HUDEP-2 (cell line): ENCODE measurements around the gene APPBP2.
"Not testable (repeated sequence)": the region's sequence is repeated elsewhere in the genome, so short reads cannot be mapped to it uniquely, and the experiment has no call there.

Experiments used
- DNase-seq, 76 experiments: peaks; one replicate each; lab custom pipeline; 2025; ENCODE audit not compliant: unreplicated experiment in 76 of 76; lab: John Stamatoyannopoulos, UW

Gene APPBP2

GRCh38 chr17:60439501-60439900 lies 86.5 kb downstream of the APPBP2 start:
- DNase-seq: no peak

- DNase-seq: no peak
These were observed 89.4 kb downstream of the APPBP2 start for GRCh38 chr17:60436676-60437075.

GRCh38 chr17:60435244-60436167 lies 90.5 kb downstream of the APPBP2 start:
- DNase-seq: peak in 58 of 76 experiments; percentile 2 to 80 (median 45)

GRCh38 chr17:60433021-60433997 lies 92.7 kb downstream of the APPBP2 start:
- not testable (repeated sequence) for DNase-seq

GRCh38 chr17:60430561-60430960 lies 95.5 kb downstream of the APPBP2 start:
- DNase-seq: not testable (repeated sequence)

- DNase-seq: not testable (repeated sequence)
These were observed 97.6 kb downstream of the APPBP2 start for GRCh38 chr17:60428491-60428890.

GRCh38 chr17:60426596-60426995 lies 99.4 kb downstream of the APPBP2 start:
- no peak for DNase-seq

GRCh38 chr17:60425626-60426025 lies 100.4 kb downstream of the APPBP2 start:
- no peak for DNase-seq

GRCh38 chr17:60423865-60424264 lies 102.2 kb downstream of the APPBP2 start:
- peak in 1 of 76 experiments; percentile 3 for DNase-seq

- DNase-seq: peak in 1 of 76 experiments; percentile 20
These were observed 103.8 kb downstream of the APPBP2 start, which contains the start of gene CHCT1 for GRCh38 chr17:60422162-60422665. CHCT1 (plus strand) TSS chr17:60422489; CDS start chr17:60422593, 104 bp downstream.

- peak in 74 of 76 experiments; percentile 9 to 86 (median 68) for DNase-seq
These were observed 104.5 kb downstream of the APPBP2 start for GRCh38 chr17:60421273-60422161.

- not testable (repeated sequence) for DNase-seq
These were observed 106.2 kb downstream of the APPBP2 start for GRCh38 chr17:60419875-60420274.

- not testable (repeated sequence) for DNase-seq
These were observed 107.0 kb downstream of the APPBP2 start for GRCh38 chr17:60419003-60419402.

GRCh38 chr17:60416368-60416925 lies 109.6 kb downstream of the APPBP2 start:
- DNase-seq: no peak

- DNase-seq: no peak
These were observed 110.9 kb downstream of the APPBP2 start for GRCh38 chr17:60415146-60415545.

GRCh38 chr17:60412701-60413100 lies 113.3 kb downstream of the APPBP2 start:
- DNase-seq: no peak

GRCh38 chr17:60410001-60410400 lies 116.0 kb downstream of the APPBP2 start:
- no peak for DNase-seq

- no peak for DNase-seq
These were observed 119.2 kb downstream of the APPBP2 start for GRCh38 chr17:60406887-60407286.

GRCh38 chr17:60403962-60404361 lies 122.1 kb downstream of the APPBP2 start:
- no peak for DNase-seq

GRCh38 chr17:60403523-60403810 lies 122.6 kb downstream of the APPBP2 start:
- no peak for DNase-seq
